AG04450 (cell line): ENCODE data around the gene RPL26. TPM values are rescaled to one million over a fixed set of nuclear protein-coding genes. Genes with fewer than 3 reads are reported as not detected.

Source experiments
- CTCF ChIA-PET: fragments of 300-600, 350-600 bp; formaldehyde crosslinking; extraction: SDS; loops from one replicate; lab custom pipeline; 2022; ENCODE audit warnings: antibody characterized with exemption, inconsistent platforms; lab: Charles Lee
- POLR2A ChIA-PET: fragments of 350-600 bp; formaldehyde crosslinking; extraction: SDS; loops from one replicate; lab custom pipeline; 2021; ENCODE audit warnings: antibody characterized with exemption, inconsistent platforms; lab: Yijun Ruan, JAX
- DNase-seq: peaks from one replicate; pipeline ENCODE4 v3.0.0-alpha.2; 2011; ENCODE audit warnings: low read depth, low spot score
- H3K27ac ChIP-seq: one replicate; pipeline ENCODE4 v1.5.1; 2012; ENCODE audit warnings: low read depth, low read length, control low read depth
- H3K27me3 ChIP-seq: one replicate; pipeline ENCODE4 v1.6.0; 2012; ENCODE audit warnings: low read length; ENCODE audit not compliant: control insufficient read depth, insufficient read depth
- H3K4me3 ChIP-seq: 2 replicates; pipeline ENCODE4 v1.5.1; 2011; ENCODE audit warnings: mild to moderate bottlenecking, low read depth, low read length, control low read depth
- H3K9me3 ChIP-seq: 2 replicates; pipeline ENCODE4 v1.5.1; 2012; ENCODE audit warnings: low read length; ENCODE audit not compliant: control insufficient read depth, insufficient read depth
- CTCF ChIP-seq: IDR thresholded peaks from 2 replicates; pipeline ENCODE4 v1.5.1; 2011; ENCODE audit warnings: low read depth, low read length, control low read depth, inconsistent platforms
- polyA plus RNA-seq: library from polyadenylated mRNA; depleted of rRNA; stranded (reverse); fragments of >200 nt; gene quantifications from 2 replicates; pipeline ENCODE4 v1.2.3, GENCODE V29; 2011

The RPL26 gene
- polyA plus RNA-seq, 1 experiment, result 4,830 TPM

- Histone ChIP-seq H3K4me3 (no peak overlapping the region), H3K27ac (no peak overlapping the region), H3K27me3 (peaks cover 2% of the 10 kb centered on the region), H3K9me3 (peaks cover 6% of the 10 kb centered on the region; the same call in 1 of the 2 replicates)
- DNase-seq, result no peak
- POLR2A ChIA-PET, result interaction anchor here (0.7 kb wide), 1 partner anchor 42 kb away, joined by 4 read pairs; no protein-coding TSS in a partner anchor
- TF ChIP-seq CTCF, result no peak
- CTCF ChIA-PET, result interaction anchor here (0.6 to 1.8 kb wide), 5 partner anchors 10 to 392 kb away, joined by 3 to 6 read pairs (median 4); no protein-coding TSS in a partner anchor
Observed at GRCh38 chr17:8393470-8394231, 10.7 kb upstream of the RPL26 start.

- TF ChIP-seq CTCF, result no peak
- ChIA-PET CTCF (interaction anchor here (0.7 to 1.6 kb wide), 2 partner anchors 9 to 17 kb away, joined by 3 to 7 read pairs; no protein-coding TSS in a partner anchor), POLR2A (interaction anchor here (0.6 kb wide), 1 partner anchor 59 kb away, joined by 4 read pairs; no protein-coding TSS in a partner anchor)
- Histone ChIP-seq H3K9me3 (peaks cover 6% of the 10 kb centered on the region; the same call in 1 of the 2 replicates), H3K4me3 (no peak overlapping the region), H3K27ac (no peak overlapping the region), H3K27me3 (peaks cover 2% of the 10 kb centered on the region)
- DNase-seq, result no peak
Observed at GRCh38 chr17:8392674-8393469, 9.9 kb upstream of the RPL26 start.

- H3K4me3 ChIP-seq, result no peak overlapping the region
- peaks cover 6% of the 10 kb centered on the region; the same call in 1 of the 2 replicates for H3K9me3 ChIP-seq
- H3K27me3 ChIP-seq, result no peaks in the 10 kb centered on the region
- DNase-seq, result no peak
- POLR2A ChIA-PET, result no interaction called here
- CTCF ChIA-PET, result interaction anchor here (1.6 kb wide), 1 partner anchor 18 kb away, joined by 7 read pairs; no protein-coding TSS in a partner anchor
- no peak for TF ChIP-seq CTCF
- no peak overlapping the region for H3K27ac ChIP-seq
Observed at GRCh38 chr17:8392274-8392673, 9.3 kb upstream of the RPL26 start.

- Histone ChIP-seq H3K27me3 (no peaks in the 10 kb centered on the region), H3K4me3 (no peak overlapping the region), H3K9me3 (peaks cover 6% of the 10 kb centered on the region; the same call in 1 of the 2 replicates), H3K27ac (no peak overlapping the region)
- DNase-seq, result no peak
- ChIA-PET POLR2A (no interaction called here), CTCF (interaction anchor here (1.6 kb wide), 1 partner anchor 19 kb away, joined by 7 read pairs; no protein-coding TSS in a partner anchor)
- no peak for TF ChIP-seq CTCF
Observed at GRCh38 chr17:8391711-8392110, 8.7 kb upstream of the RPL26 start.
